GM12878 (cell line): ENCODE results near the gene KRTAP12-1. TPM values are rescaled to one million over a fixed set of nuclear protein-coding genes. Genes with fewer than 3 reads are reported as not detected.

ENCODE experiments used
- ATAC-seq: fragments of 200-7000 bp; cut with Tn5 transposase; 3 replicates; pipeline ENCODE4 v1.9.1; 2020; ENCODE audit warnings: mild to moderate bottlenecking, moderate library complexity
- BruUV-seq: library from RNA; stranded (reverse); fragments of 400-500 nt; replicated peaks from 2 replicates; lab custom pipeline; 2021; lab: Mats Ljungman, UMichigan
- CTCF ChIA-PET: fragments of 300-600 bp; sonication (Branson Sonifier 250); formaldehyde crosslinking; extraction: SDS; loops from one replicate; lab custom pipeline; 2021; ENCODE audit warnings: inconsistent platforms; lab: Yijun Ruan, JAX
- POLR2A ChIA-PET: fragments of 350-600 bp; formaldehyde crosslinking; extraction: SDS; loops from one replicate; lab custom pipeline; 2021; ENCODE audit warnings: inconsistent platforms; lab: Charles Lee
- RAD21 ChIA-PET: fragments of 300-600 bp; sonication (Branson Sonifier 250); formaldehyde crosslinking; loops from one replicate; lab custom pipeline; 2023; ENCODE audit warnings: antibody characterized with exemption; ENCODE audit not compliant: unreplicated experiment; lab: Charles Lee
- SMC1A ChIA-PET: fragments of 300-600 bp; sonication (Branson Sonifier 250); formaldehyde crosslinking; loops from one replicate; lab custom pipeline; 2023; ENCODE audit not compliant: unreplicated experiment, uncharacterized antibody; lab: Charles Lee
- DNase-seq: peaks from one replicate; pipeline ENCODE4 v3.0.0-alpha.2; 2011; ENCODE audit warnings: low read depth, low spot score
- FAIRE-seq: peaks from 3 replicates; lab custom pipeline; 2011; peaks lifted over from hg19 to GRCh38; lab: Jason Lieb, UNC
- H2AFZ ChIP-seq: 2 replicates; pipeline ENCODE4 v1.6.0; 2011; ENCODE audit warnings: low read depth, low read length, control low read depth; ENCODE audit not compliant: control insufficient read depth
- H3K27ac ChIP-seq: 2 replicates; pipeline ENCODE4 v1.5.1; 2011; ENCODE audit warnings: control low read depth; ENCODE audit not compliant: control insufficient read depth, insufficient read depth
- H3K27me3 ChIP-seq, 2 experiments: replicated peaks in 1 of 2; 2 replicates each; pipeline versions ENCODE4 v1.6.0 to v1.6.1; 2011; ENCODE audit warnings: low read length in 1 of 2; ENCODE audit not compliant: control insufficient read depth in 2 of 2, insufficient read depth in 2 of 2
- H3K36me3 ChIP-seq, 2 experiments: 2 replicates each; pipeline ENCODE4 v1.5.1; 2011; ENCODE audit warnings: low read length in 1 of 2; ENCODE audit not compliant: control insufficient read depth in 2 of 2, insufficient read depth in 2 of 2
- H3K4me1 ChIP-seq: 2 replicates; pipeline ENCODE4 v1.6.1; 2011; ENCODE audit warnings: mild to moderate bottlenecking, low read length, moderate library complexity, mixed read lengths; ENCODE audit not compliant: control insufficient read depth, insufficient read depth
- H3K4me2 ChIP-seq: 2 replicates; pipeline ENCODE4 v1.6.0; 2011; ENCODE audit warnings: control low read depth; ENCODE audit not compliant: control insufficient read depth, insufficient read depth
- H3K4me3 ChIP-seq: fragments of 200-600 bp; sonication (generic); 2 replicates; pipeline ENCODE4 v1.5.1; 2016
- H3K79me2 ChIP-seq: 2 replicates; pipeline ENCODE4 v1.6.0; 2011; ENCODE audit warnings: low read length; ENCODE audit not compliant: control insufficient read depth, insufficient read depth
- H3K9ac ChIP-seq: 2 replicates; pipeline ENCODE4 v1.8.0; 2011; ENCODE audit warnings: low read length, control low read depth, mixed read lengths; ENCODE audit not compliant: control insufficient read depth, insufficient read depth
- H3K9me3 ChIP-seq: replicated peaks from 3 replicates; pipeline ENCODE4 v1.5.1; 2011; ENCODE audit warnings: mild to moderate bottlenecking, low read length; ENCODE audit not compliant: control insufficient read depth, insufficient read depth
- H4K20me1 ChIP-seq: 2 replicates; pipeline ENCODE4 v1.6.0; 2011; ENCODE audit not compliant: control insufficient read depth, insufficient read depth
- GABPA ChIP-seq: IDR thresholded peaks from 2 replicates; pipeline ENCODE4 v1.6.1; 2014; ENCODE audit warnings: antibody characterized with exemption, low read depth, mild to moderate bottlenecking, inconsistent platforms
- HDAC2 ChIP-seq: fragments of 200-600 bp; sonication (generic); IDR thresholded peaks from 2 replicates; pipeline ENCODE4 v1.6.1; 2017
- HDGF ChIP-seq: fragments of 450-650 bp; IDR thresholded peaks from 2 replicates; pipeline ENCODE4 v1.6.1; 2016; ENCODE audit warnings: antibody characterized with exemption
- IRF4 ChIP-seq: IDR thresholded peaks from 2 replicates; pipeline ENCODE4 v1.6.1; 2011; ENCODE audit warnings: low read depth, low read length
- KDM1A ChIP-seq: fragments of 200-600 bp; sonication (generic); IDR thresholded peaks from 2 replicates; pipeline ENCODE4 v1.6.1; 2016; ENCODE audit warnings: borderline replicate concordance
- NR2F1 ChIP-seq: fragments of 450-650 bp; conservative IDR thresholded peaks from 2 replicates; pipeline ENCODE4 v1.6.1; 2017; ENCODE audit warnings: mild to moderate bottlenecking
- NRF1 ChIP-seq: conservative IDR thresholded peaks from 2 replicates; pipeline ENCODE4 v1.6.1; 2011; ENCODE audit warnings: mild to moderate bottlenecking, low read depth, low read length, improper control_type of control experiment
- PML ChIP-seq: IDR thresholded peaks from 2 replicates; pipeline ENCODE4 v1.6.1; 2012; ENCODE audit warnings: low read length, inconsistent platforms
- RUNX3 ChIP-seq: IDR thresholded peaks from 2 replicates; pipeline ENCODE4 v1.6.1; 2012; ENCODE audit warnings: low read length, inconsistent platforms
- SIN3A ChIP-seq: IDR thresholded peaks from 2 replicates; pipeline ENCODE4 v1.6.1; 2012; ENCODE audit warnings: low read depth, low read length, improper control_type of control experiment
- STAT3 ChIP-seq: IDR thresholded peaks from 2 replicates; pipeline ENCODE4 v1.6.1; 2011; ENCODE audit warnings: low read depth, low read length, improper control_type of control experiment
- TAF1 ChIP-seq: IDR thresholded peaks from 2 replicates; pipeline ENCODE4 v1.6.1; 2011; ENCODE audit warnings: mild to moderate bottlenecking, low read depth, low read length, borderline replicate concordance
- TCF3 ChIP-seq: IDR thresholded peaks from 2 replicates; pipeline ENCODE4 v1.6.1; 2012; ENCODE audit warnings: low read depth, mild to moderate bottlenecking, low read length, borderline replicate concordance; ENCODE audit not compliant: insufficient read depth
- WRNIP1 ChIP-seq: IDR thresholded peaks from 2 replicates; pipeline ENCODE4 v1.6.1; 2011; ENCODE audit warnings: low read depth, low read length, improper control_type of control experiment, borderline replicate concordance
- ZNF217 ChIP-seq: fragments of 450-650 bp; IDR thresholded peaks from 2 replicates; pipeline ENCODE4 v1.6.1; 2017; ENCODE audit warnings: antibody characterized with exemption, mild to moderate bottlenecking
- WGBS: methylation state at CpG from one replicate; pipeline ENCODE4 v1.1.6; 2016; ENCODE audit warnings: low lambda C conversion rate; ENCODE audit not compliant: insufficient replicate concordance, insufficient coverage; ENCODE audit errors: missing lambda C conversion rate; 5-methylcytosine and 5-hydroxymethylcytosine counted together
- in situ Hi-C: fragments of 300-500 bp; cut with MboI; formaldehyde crosslinking; loops from 9 replicates; pipeline ENCODE4 v1.14.3; 2018; ENCODE audit warnings: mixed read lengths
- intact Hi-C: fragments of 100-400 bp; cut with micrococcal nuclease; formaldehyde crosslinking; loops from one replicate; pipeline ENCODE4 v1.14.2; 2022; ENCODE audit not compliant: unreplicated experiment
- polyA plus RNA-seq, 11 experiments: library from polyadenylated mRNA; depleted of rRNA in 4 of 11; unstranded in 6 of 11; stranded (reverse) in 5 of 11; fragments of >200 nt; fragmentation: Nextera tagmentation in 4 of 11; fragmentation: Illumina TruSeq in 1 of 11; extraction: Ambion mirVana in 4 of 11; extraction: Trizol in 1 of 11; gene quantifications; 1 replicate in 1 of 11; 2 replicates in 10 of 11; pipeline versions ENCODE4 v1.2.1 to v1.2.3, GENCODE V29; 2011 to 2016; ENCODE audit warnings: inconsistent platforms in 2 of 11, missing spikeins in 2 of 11, low read depth in 1 of 11
- total RNA-seq, 4 experiments: library from RNA; depleted of rRNA in 3 of 4; stranded (reverse); fragments of >200 nt in 3 of 4; fragmentation: Illumina TruSeq in 1 of 4; extraction: Trizol in 1 of 4; gene quantifications; 2 replicates each; pipeline versions ENCODE4 v1.2.1 to v1.2.3, GENCODE V29; 2013 to 2021
- TF ChIP-seq, protein P1 (sequence below): IDR thresholded peaks from 2 replicates; pipeline ENCODE4 v1.6.1; 2011; ENCODE audit warnings: low read depth, low read length, improper control_type of control experiment, borderline replicate concordance

KRTAP12-1 gene
- total and polyA plus RNA-seq, 10 of the 15 experiments (the other 5 are each of a cell fraction or from before 2014, with no cell fraction given), result not detected

DNA sequence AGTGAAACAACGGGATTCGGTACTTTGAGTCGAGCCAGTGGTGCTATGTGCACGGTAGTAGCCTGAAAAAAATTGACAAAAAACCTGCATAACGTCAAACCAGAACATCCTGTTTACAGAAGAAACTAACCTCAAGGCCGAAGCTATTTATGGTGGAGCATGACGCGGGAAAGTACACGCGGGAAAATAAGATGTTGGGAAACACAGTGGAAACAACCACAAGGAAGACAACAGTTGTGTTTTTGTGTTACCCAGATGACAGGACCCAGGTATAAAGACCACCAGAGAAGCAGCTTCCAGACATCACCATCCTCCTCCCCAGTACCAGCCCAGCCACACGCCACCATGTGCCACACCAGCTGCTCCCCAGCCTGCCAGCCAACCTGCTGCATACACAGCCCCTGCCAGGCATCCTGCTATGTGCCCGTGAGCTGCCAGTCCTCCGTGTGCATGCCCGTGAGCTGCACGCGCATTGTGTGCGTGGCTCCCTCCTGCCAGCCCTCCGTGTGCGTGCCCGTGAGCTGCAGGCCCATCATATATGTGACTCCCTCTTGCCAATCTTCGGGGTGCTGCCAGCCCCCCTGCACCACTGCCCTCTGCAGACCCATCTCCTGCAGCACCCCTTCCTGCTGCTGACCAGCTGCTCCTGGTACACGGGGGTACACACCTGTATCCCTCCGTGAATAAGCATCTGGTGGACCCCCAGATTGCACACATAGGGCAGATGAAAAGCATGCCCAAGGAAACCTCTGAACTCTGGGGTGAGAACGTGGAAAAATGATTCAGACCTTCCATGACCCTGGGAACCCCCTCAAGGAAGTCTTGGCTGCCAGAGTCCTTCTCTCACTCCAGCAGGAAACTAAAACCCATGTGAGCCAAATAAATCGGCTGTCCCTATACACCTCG, 24.1 kb downstream of the KRTAP12-1 start, which contains the start of gene KRTAP12-3:
Gene KRTAP12-3 (plus strand): TSS at position 298 of the 906 bp plus-strand sequence. CDS start 48 bp downstream, at position 346.
- ATAC-seq (no peak), DNase-seq (no peak), FAIRE-seq (no peak)
- peak within 1 kb of the TSS; percentile 26; the same call in 1 of the 2 replicates for H3K4me2 ChIP-seq
- peaks cover 2% of the 10 kb centered on the region; the same call in 1 of the 3 replicates for H3K9me3 ChIP-seq
- in situ Hi-C loops (no loop called here), intact Hi-C loops (no loop called here)
- H3K9ac ChIP-seq, result no peak within 1 kb of the TSS
- CTCF ChIA-PET, result no interaction called here
- H3K79me2 ChIP-seq, result no peaks in the 10 kb centered on the region
- no peaks in the 10 kb centered on the region for H3K4me1 ChIP-seq
- RAD21 ChIA-PET, result no interaction called here
- H3K27me3 ChIP-seq, result no peaks in the 10 kb centered on the region
- SMC1A ChIA-PET, result no interaction called here
- no peak within 1 kb of the TSS for H3K4me3 ChIP-seq
- BruUV-seq, result no TSS peak
- TF ChIP-seq PML (no peak), GABPA (no peak), SIN3A (no peak), HDGF (no peak), HDAC2 (no peak), RUNX3 (no peak), WRNIP1 (no peak), NR2F1 (no peak), ZNF217 (no peak), NRF1 (no peak), KDM1A (no peak), TAF1 (no peak), TCF3 (no peak), STAT3 (no peak), IRF4 (no peak)
- TF ChIP-seq, protein P1, sequence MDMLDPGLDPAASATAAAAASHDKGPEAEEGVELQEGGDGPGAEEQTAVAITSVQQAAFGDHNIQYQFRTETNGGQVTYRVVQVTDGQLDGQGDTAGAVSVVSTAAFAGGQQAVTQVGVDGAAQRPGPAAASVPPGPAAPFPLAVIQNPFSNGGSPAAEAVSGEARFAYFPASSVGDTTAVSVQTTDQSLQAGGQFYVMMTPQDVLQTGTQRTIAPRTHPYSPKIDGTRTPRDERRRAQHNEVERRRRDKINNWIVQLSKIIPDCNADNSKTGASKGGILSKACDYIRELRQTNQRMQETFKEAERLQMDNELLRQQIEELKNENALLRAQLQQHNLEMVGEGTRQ, result no peak
- 39% methylated on average over 26 of the region's 26 CpGs for WGBS
- no peaks in the 10 kb centered on the region for H3K36me3 ChIP-seq
- POLR2A ChIA-PET, result no interaction called here
- no peaks in the 10 kb centered on the region for H4K20me1 ChIP-seq
- no peak within 1 kb of the TSS for H2AFZ ChIP-seq
- no peak within 1 kb of the TSS for H3K27ac ChIP-seq
